ENCODE data around the gene PTPN13.

DNA sequence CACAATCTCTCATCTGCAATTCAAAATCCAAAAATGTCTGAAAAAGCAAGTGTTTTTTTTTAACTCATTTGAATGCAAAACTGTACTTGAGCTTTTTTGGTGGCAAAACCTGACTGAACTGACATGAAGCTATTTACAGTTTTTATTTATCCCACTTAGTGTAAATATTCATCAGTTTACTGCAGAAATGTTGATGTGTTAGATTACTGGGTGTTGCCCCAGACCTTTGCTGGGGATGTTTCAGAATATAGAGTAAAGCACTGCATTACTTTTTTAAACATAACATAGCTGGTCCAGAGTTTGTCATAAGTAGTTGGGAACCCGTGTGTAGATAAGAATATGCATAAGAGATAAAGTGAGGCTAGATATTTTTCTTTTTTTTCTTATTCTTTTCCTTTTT is 27.3 kb downstream of the PTPN13 start:
- no peak for TF ChIP-seq EZH2phosphoT487 (IDR thresholded peaks at IDR 0.05)
- TF ChIP-seq, protein P1, sequence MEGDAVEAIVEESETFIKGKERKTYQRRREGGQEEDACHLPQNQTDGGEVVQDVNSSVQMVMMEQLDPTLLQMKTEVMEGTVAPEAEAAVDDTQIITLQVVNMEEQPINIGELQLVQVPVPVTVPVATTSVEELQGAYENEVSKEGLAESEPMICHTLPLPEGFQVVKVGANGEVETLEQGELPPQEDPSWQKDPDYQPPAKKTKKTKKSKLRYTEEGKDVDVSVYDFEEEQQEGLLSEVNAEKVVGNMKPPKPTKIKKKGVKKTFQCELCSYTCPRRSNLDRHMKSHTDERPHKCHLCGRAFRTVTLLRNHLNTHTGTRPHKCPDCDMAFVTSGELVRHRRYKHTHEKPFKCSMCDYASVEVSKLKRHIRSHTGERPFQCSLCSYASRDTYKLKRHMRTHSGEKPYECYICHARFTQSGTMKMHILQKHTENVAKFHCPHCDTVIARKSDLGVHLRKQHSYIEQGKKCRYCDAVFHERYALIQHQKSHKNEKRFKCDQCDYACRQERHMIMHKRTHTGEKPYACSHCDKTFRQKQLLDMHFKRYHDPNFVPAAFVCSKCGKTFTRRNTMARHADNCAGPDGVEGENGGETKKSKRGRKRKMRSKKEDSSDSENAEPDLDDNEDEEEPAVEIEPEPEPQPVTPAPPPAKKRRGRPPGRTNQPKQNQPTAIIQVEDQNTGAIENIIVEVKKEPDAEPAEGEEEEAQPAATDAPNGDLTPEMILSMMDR (IDR thresholded peaks at IDR 0.05), result no peak
